Heart right ventricle (tissue), 16 donors: ENCODE data around the gene TADA2A. TPM values are rescaled to one million over a fixed set of nuclear protein-coding genes. Genes with fewer than 3 reads are reported as not detected.
A peak's percentile ranks its signal among the peaks of the same experiment; 100 is the strongest.
"Not testable (repeated sequence)": the region's sequence is repeated elsewhere in the genome, so short reads cannot be mapped to it uniquely, and the experiment has no call there.

Experiments
- ATAC-seq, 8 donors: fragments of 200-7000 bp; cut with Tn5 transposase; one replicate each; pipeline ENCODE4 v1.9.1; 2020; ENCODE audit warnings: mild to moderate bottlenecking in 8 of 8, moderate library complexity in 8 of 8, moderate number of reproducible peaks in 1 of 8
- DNase-seq, 2 donors: peaks; one replicate each; pipeline ENCODE4 v3.0.0-alpha.2; 2020
- H3K27ac ChIP-seq, 10 donors: fragments of 200-600 bp; sonication (generic) in 2 of 10; one replicate each; pipeline versions ENCODE4 v1.5.0 to v1.8.0; 2020 to 2022; ENCODE audit warnings: mild to moderate bottlenecking in 3 of 10
- H3K27me3 ChIP-seq, 7 donors: fragments of 200-600 bp; one replicate each; pipeline ENCODE4 v1.8.0; 2021 to 2022; ENCODE audit warnings: mild to moderate bottlenecking in 2 of 7
- H3K36me3 ChIP-seq, 9 donors: fragments of 200-600 bp; sonication (generic) in 1 of 9; one replicate each; pipeline versions ENCODE4 v1.5.0 to v1.8.0; 2020 to 2022; ENCODE audit warnings: mild to moderate bottlenecking in 2 of 9
- H3K4me1 ChIP-seq, 9 donors: fragments of 200-600 bp; sonication (generic) in 1 of 9; one replicate each; pipeline versions ENCODE4 v1.5.0 to v1.8.0; 2020 to 2022; ENCODE audit warnings: mild to moderate bottlenecking in 4 of 9
- H3K4me3 ChIP-seq, 10 donors: fragments of 200-600 bp; sonication (generic) in 2 of 10; one replicate each; pipeline versions ENCODE4 v1.5.0 to v1.8.0; 2020 to 2022; ENCODE audit warnings: mild to moderate bottlenecking in 7 of 10, moderate library complexity in 2 of 10
- H3K9me3 ChIP-seq, 11 donors: fragments of 200-600 bp in 10 of 11; sonication (generic) in 2 of 11; one replicate each; pipeline versions ENCODE4 v1.5.0 to v1.8.0; 2013 to 2022; ENCODE audit warnings: mild to moderate bottlenecking in 2 of 11, control low read depth in 1 of 11, moderate library complexity in 1 of 11
- WGBS, 2 donors: extraction: QIAGEN DNeasy Blood & Tissue Kit; methylation state at CpG; one replicate each; pipeline ENCODE4 v1.1.7; 2013; ENCODE audit warnings: inconsistent platforms in 1 of 2; 5-methylcytosine and 5-hydroxymethylcytosine counted together
- intact Hi-C, 10 donors: fragments of 100-400 bp; cut with DNase I; formaldehyde crosslinking; loops; one replicate each; pipeline versions ENCODE4 v1.11.1 to v1.14.2; 2022
- polyA plus RNA-seq, 2 donors: library from polyadenylated mRNA; stranded (reverse); fragments of 200-250 nt; gene quantifications; one replicate each; pipeline ENCODE4 v1.2.3, GENCODE V29; 2013
- total RNA-seq, 10 donors: library from RNA; stranded (reverse); fragmentation: NEBNext Ultra II Directional in 3 of 10; extraction: Animal tissue kit (Norgen Biotek cat#: 25700) in 3 of 10; gene quantifications; one replicate each; pipeline versions ENCODE4 v1.2.1 to v1.2.4, GENCODE V29; 2021 to 2023
- TF ChIP-seq, protein P1 (sequence below), 9 donors: fragments of 200-600 bp; sonication (generic) in 2 of 9; IDR thresholded peaks; one replicate each; pipeline versions ENCODE4 v1.5.0 to v1.8.0; 2021 to 2022; ENCODE audit warnings: antibody characterized with exemption in 9 of 9, mild to moderate bottlenecking in 5 of 9, moderate library complexity in 1 of 9
- donor health status: Arrhythmogenic right ventricular cardiomyopathy.
- donor health status: ischemic (EF 13 %, LVEDD 7.1; RV severe dilation, severe dysfunction).
- donor health status: healthy with polysubstance abuse.
- donor health status: DM: no; HTN: yes; CAD: no.
- donor health status: DM: no; HTN: no; CAD: no.
- donor health status: ischemic (EF 25% LVEDD 6.9; RV normal size, moderate dysfunction).
- donor health status: ischemic (EF 25% LVEDD 5.7; RV mildly dilated, moderate dysfunction).
- donor health status: healthy.
- donor health status: DM: yes; HTN: yes; CAD: no.
- donor health status: Ischemic cardiomyopathy.
- donor health status: ischemic (EF 35%, LVEDD 5.7; RV mildly dilated, moderate dysfunction).
- donor health status: nonischemic (EF 11% LVEDD 7.7; RV severe dilation, severe dysfunction).
- donor health status: DM: yes; HTN: yes; CAD: no.
- donor health status: PGD.
- donor health status: ischemic (EF 29% LVEDD 5.4; RV normal size, mild dysfunction).
- donor health status: nonischemic (EF 23%, LVEDD 6.1; RV moderate dilation, normal function).

Gene TADA2A
- total and polyA plus RNA-seq, 12 donors, result 6.7 to 18.4 (median 13.1) TPM

DNA sequence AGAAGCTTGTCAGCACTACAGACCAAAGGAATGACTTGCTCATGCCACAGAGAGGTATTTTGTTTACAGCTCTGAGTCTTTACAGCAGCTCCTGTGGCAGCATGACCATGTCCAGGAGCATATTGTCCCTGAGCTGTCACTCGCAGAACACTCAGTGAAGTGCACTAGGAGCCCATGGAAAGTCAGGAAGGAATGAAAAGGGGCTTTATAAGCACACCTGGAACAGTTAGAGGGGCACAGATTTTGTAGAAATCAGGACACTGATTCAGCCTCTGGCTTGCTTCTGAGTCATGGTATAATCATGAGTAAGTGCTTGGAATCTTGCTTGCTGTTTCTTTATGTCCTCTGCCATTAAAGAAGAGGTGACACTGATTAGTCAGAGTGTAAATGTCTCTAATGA lies 41.0 kb downstream of the TADA2A start:
- intact Hi-C loops, result no loop called here
- ATAC-seq (peak in 2 of 8 donors; percentile 27 to 77), DNase-seq (no peak)
- Histone ChIP-seq H3K4me1 (peaks cover 0 to 8% (median 0%) of the 10 kb centered on the region in 9 donors), H3K9me3 (no peaks in the 10 kb centered on the region), H3K4me3 (no peak overlapping the region), H3K27me3 (no peaks in the 10 kb centered on the region), H3K27ac (no peak overlapping the region), H3K36me3 (peaks cover 0 to 96% (median 34%) of the 10 kb centered on the region in 9 donors)
- TF ChIP-seq, protein P1, sequence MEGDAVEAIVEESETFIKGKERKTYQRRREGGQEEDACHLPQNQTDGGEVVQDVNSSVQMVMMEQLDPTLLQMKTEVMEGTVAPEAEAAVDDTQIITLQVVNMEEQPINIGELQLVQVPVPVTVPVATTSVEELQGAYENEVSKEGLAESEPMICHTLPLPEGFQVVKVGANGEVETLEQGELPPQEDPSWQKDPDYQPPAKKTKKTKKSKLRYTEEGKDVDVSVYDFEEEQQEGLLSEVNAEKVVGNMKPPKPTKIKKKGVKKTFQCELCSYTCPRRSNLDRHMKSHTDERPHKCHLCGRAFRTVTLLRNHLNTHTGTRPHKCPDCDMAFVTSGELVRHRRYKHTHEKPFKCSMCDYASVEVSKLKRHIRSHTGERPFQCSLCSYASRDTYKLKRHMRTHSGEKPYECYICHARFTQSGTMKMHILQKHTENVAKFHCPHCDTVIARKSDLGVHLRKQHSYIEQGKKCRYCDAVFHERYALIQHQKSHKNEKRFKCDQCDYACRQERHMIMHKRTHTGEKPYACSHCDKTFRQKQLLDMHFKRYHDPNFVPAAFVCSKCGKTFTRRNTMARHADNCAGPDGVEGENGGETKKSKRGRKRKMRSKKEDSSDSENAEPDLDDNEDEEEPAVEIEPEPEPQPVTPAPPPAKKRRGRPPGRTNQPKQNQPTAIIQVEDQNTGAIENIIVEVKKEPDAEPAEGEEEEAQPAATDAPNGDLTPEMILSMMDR (IDR thresholded peaks at IDR 0.05), result no peak
- WGBS, 2 donors, result 63 to 65% methylated on average over 1 of the region's 1 CpG

DNA sequence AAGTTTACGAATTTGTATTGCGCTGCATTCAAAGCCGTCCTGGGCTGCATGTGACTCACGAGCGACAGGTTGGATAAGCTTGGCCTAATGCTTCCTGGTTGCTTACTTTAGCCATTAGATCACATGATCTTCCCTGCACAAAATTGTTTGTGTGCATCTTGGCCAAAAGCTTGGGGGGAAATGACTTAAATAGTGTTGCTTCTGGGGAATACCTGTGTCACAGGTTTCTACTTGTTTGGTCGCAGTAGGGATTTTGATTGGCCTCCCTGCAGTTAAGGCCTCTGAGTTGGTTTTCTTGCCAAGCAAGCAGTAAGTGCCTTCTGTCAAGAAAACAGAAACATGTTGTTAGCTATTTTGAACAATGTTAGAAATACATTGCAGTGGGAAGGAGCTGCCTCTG lies 43.4 kb downstream of the TADA2A start:
- Histone ChIP-seq H3K9me3 (no peaks in the 10 kb centered on the region), H3K27ac (no peak overlapping the region), H3K27me3 (no peaks in the 10 kb centered on the region), H3K36me3 (peaks cover 0 to 95% (median 19%) of the 10 kb centered on the region in 9 donors), H3K4me1 (peaks cover 0 to 11% (median 0%) of the 10 kb centered on the region in 9 donors), H3K4me3 (no peak overlapping the region)
- 94 to 95% methylated on average over 6 of the region's 6 CpGs for WGBS, 2 donors
- intact Hi-C loops, result no loop called here
- ATAC-seq (no peak), DNase-seq (no peak)
- TF ChIP-seq, protein P1 (IDR thresholded peaks at IDR 0.05), result no peak

DNA sequence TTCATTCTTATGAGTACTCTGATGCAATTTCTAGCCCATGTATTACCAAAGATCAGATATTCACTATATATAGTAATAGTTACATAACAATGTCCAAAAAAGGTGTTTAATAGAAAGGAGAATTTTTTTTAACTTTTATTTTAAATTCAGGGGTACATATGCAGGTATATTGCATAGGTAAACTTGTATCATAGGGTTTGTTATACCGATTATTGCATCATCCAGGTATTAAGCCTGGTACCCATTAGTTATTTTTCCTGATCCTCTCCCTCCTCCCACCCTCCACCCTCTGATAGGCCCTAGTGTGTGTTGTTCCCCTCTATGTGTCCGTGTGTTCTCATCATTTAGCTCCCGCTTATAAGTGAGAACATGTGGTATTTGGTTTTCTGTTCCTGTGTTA lies 51.1 kb downstream of the TADA2A start:
- H3K4me3 ChIP-seq, intact Hi-C loops, H3K9me3 ChIP-seq, H3K27me3 ChIP-seq, ATAC-seq, H3K27ac ChIP-seq, DNase-seq, H3K4me1 ChIP-seq: not testable (repeated sequence)
- WGBS, 2 donors, result 63 to 95% methylated on average over 3 of the region's 3 CpGs
- H3K36me3 ChIP-seq, result peaks cover 0 to 92% (median 3%) of the 10 kb centered on the region in 9 donors

DNA sequence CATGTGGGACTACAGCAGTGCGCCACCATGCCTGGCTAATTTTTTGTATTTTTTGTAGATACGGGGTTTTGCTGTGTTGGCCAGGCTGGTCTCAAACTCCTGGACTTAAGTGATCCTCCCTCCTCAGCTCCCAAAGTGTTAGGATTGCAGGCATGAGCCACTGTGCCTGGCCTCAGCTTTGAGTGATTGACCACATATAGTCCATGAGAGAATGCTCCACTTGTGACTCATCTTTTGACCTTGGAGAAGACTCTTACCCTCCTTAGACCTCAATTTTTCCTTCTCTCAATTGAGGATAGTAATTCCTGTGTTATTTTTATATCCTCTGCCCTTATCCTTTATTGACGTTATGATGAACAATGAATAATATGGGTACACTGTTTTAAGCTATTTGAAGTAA lies 52.1 kb downstream of the TADA2A start:
- peaks cover 0 to 93% (median 10%) of the 10 kb centered on the region in 9 donors for H3K36me3 ChIP-seq
- DNase-seq (no peak), ATAC-seq (no peak)
- no peaks in the 10 kb centered on the region for H3K9me3 ChIP-seq
- H3K4me3 ChIP-seq, result no peak overlapping the region
- H3K27me3 ChIP-seq, result no peaks in the 10 kb centered on the region
- intact Hi-C loops, result no loop called here
- WGBS, 2 donors, result 96 to 97% methylated on average over 3 of the region's 3 CpGs
- H3K4me1 ChIP-seq, result no peaks in the 10 kb centered on the region
- H3K27ac ChIP-seq, result no peak overlapping the region
- TF ChIP-seq, protein P1 (IDR thresholded peaks at IDR 0.05), result no peak

DNA sequence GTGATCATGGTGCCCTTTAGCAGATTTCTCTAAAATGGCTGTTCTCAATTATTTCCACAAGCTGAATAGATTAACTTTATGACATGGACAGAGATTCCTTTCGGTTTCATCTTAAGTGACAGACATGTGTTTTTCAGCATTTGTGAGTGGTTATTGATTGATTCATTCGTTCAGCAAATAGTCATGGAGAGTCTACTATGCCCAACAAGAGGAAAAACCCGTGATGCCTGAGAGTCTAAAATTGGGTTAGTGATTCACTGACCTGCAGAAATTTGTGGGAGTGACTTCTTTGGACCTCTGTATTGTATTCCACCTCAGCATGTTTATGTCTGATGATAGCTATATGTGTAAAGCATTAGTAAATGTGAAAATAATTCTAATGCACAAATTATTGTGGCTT lies 55.0 kb downstream of the TADA2A start:
- Histone ChIP-seq H3K9me3 (no peaks in the 10 kb centered on the region), H3K4me3 (no peak overlapping the region), H3K27me3 (no peaks in the 10 kb centered on the region), H3K27ac (no peak overlapping the region), H3K36me3 (peaks cover 0 to 96% (median 25%) of the 10 kb centered on the region in 9 donors), H3K4me1 (no peaks in the 10 kb centered on the region)
- DNase-seq (no peak), ATAC-seq (no peak)
- intact Hi-C loops, result no loop called here
- TF ChIP-seq, protein P1 (IDR thresholded peaks at IDR 0.05), result no peak
- 91 to 92% methylated on average over 3 of the region's 3 CpGs for WGBS, 2 donors
